ENCODE results near the gene ZNF827.

ZNF827 gene

GRCh38 chr4:145824463-145824862, 114.2 kb downstream of the ZNF827 start:
- no peak for DNase-seq

GRCh38 chr4:145823743-145824142, 114.9 kb downstream of the ZNF827 start:
- no peak for DNase-seq

- DNase-seq, result no peak
These were observed 116.0 kb downstream of the ZNF827 start for GRCh38 chr4:145822581-145822980.

- DNase-seq, result no peak
These were observed 116.4 kb downstream of the ZNF827 start for GRCh38 chr4:145822181-145822580.

GRCh38 chr4:145821766-145822165, 116.9 kb downstream of the ZNF827 start:
- DNase-seq, result no peak

GRCh38 chr4:145820407-145820806, 118.2 kb downstream of the ZNF827 start:
- DNase-seq, result no peak

GRCh38 chr4:145819853-145820181, 118.8 kb downstream of the ZNF827 start:
- no peak for DNase-seq

- no peak for DNase-seq
These were observed 119.3 kb downstream of the ZNF827 start for GRCh38 chr4:145819101-145819852.

GRCh38 chr4:145818011-145818410, 120.6 kb downstream of the ZNF827 start:
- DNase-seq, result no peak

GRCh38 chr4:145816091-145816490, 122.5 kb downstream of the ZNF827 start:
- no peak for DNase-seq

GRCh38 chr4:145815626-145816025, 123.0 kb downstream of the ZNF827 start:
- DNase-seq, result no peak

GRCh38 chr4:145815027-145815612, 123.5 kb downstream of the ZNF827 start:
- DNase-seq, result no peak

- no peak for DNase-seq
These were observed 124.4 kb downstream of the ZNF827 start for GRCh38 chr4:145814246-145814645.

- no peak for DNase-seq
These were observed 125.7 kb downstream of the ZNF827 start for GRCh38 chr4:145812919-145813318.

- DNase-seq, result no peak
These were observed 129.6 kb downstream of the ZNF827 start for GRCh38 chr4:145808848-145809512.

GRCh38 chr4:145808021-145808650, 130.5 kb downstream of the ZNF827 start:
- DNase-seq, result no peak

- no peak for DNase-seq
These were observed 133.1 kb downstream of the ZNF827 start for GRCh38 chr4:145805490-145805889.

- DNase-seq, result no peak
These were observed 134.5 kb downstream of the ZNF827 start for GRCh38 chr4:145804116-145804515.

- no peak for DNase-seq
These were observed 139.4 kb downstream of the ZNF827 start for GRCh38 chr4:145799223-145799622.

- no peak for DNase-seq
These were observed 141.3 kb downstream of the ZNF827 start for GRCh38 chr4:145797278-145797677.

GRCh38 chr4:145796346-145796745, 142.3 kb downstream of the ZNF827 start:
- no peak for DNase-seq

- DNase-seq, result no peak
These were observed 143.1 kb downstream of the ZNF827 start for GRCh38 chr4:145795521-145795920.

- DNase-seq, result no peak
These were observed 146.2 kb downstream of the ZNF827 start for GRCh38 chr4:145792429-145792828.

- DNase-seq, result no peak
These were observed 146.6 kb downstream of the ZNF827 start for GRCh38 chr4:145791988-145792387.
